Tibial artery (tissue), 4 donors: ENCODE results near the gene FOXJ3.

Experiments used
- DNase-seq, 2 donors: peaks; one replicate each; pipeline ENCODE4 v3.0.0-alpha.2; 2019
- H3K27ac ChIP-seq, 2 donors: fragments of 200-600 bp; sonication (generic) in 1 of 2; 1 replicate in 1 of 2; 2 replicates in 1 of 2; pipeline ENCODE4 v1.5.1; 2018 to 2019; ENCODE audit warnings: mild to moderate bottlenecking in 1 of 2
- H3K27me3 ChIP-seq, 2 donors: fragments of 200-600 bp; sonication (generic) in 1 of 2; one replicate each; pipeline versions ENCODE4 v1.5.1 to v1.6.0; 2016 to 2019
- H3K36me3 ChIP-seq, 3 donors: fragments of 200-600 bp; sonication (generic) in 2 of 3; one replicate each; pipeline ENCODE4 v1.5.1; 2016 to 2019; ENCODE audit warnings: mild to moderate bottlenecking in 2 of 3
- H3K4me1 ChIP-seq, 4 donors: fragments of 200-600 bp; sonication (generic) in 2 of 4; 1 replicate in 3 of 4; 2 replicates in 1 of 4; pipeline ENCODE4 v1.5.1; 2016 to 2019
- H3K4me3 ChIP-seq, 2 donors: fragments of 200-600 bp; sonication (generic) in 1 of 2; 1 replicate in 1 of 2; 2 replicates in 1 of 2; pipeline ENCODE4 v1.5.1; 2018 to 2019; ENCODE audit warnings: mild to moderate bottlenecking in 2 of 2
- H3K9me3 ChIP-seq, 3 donors: fragments of 200-600 bp; sonication (generic) in 1 of 3; one replicate each; pipeline ENCODE4 v1.5.1; 2016 to 2019
- intact Hi-C: fragments of 100-400 bp; cut with DNase I; formaldehyde crosslinking; loops from one replicate; pipeline ENCODE4 v1.15.0; 2023; ENCODE audit warnings: low total_unique reads
- TF ChIP-seq, protein P1 (sequence below), 2 experiments: fragments of 200-600 bp in 1 of 2; fragments of 450-650 bp in 1 of 2; IDR thresholded peaks; one replicate each; pipeline ENCODE4 v1.5.1; 2017 to 2019; ENCODE audit warnings: antibody characterized with exemption in 2 of 2, mild to moderate bottlenecking in 1 of 2, moderate library complexity in 1 of 2

FOXJ3 gene

DNA sequence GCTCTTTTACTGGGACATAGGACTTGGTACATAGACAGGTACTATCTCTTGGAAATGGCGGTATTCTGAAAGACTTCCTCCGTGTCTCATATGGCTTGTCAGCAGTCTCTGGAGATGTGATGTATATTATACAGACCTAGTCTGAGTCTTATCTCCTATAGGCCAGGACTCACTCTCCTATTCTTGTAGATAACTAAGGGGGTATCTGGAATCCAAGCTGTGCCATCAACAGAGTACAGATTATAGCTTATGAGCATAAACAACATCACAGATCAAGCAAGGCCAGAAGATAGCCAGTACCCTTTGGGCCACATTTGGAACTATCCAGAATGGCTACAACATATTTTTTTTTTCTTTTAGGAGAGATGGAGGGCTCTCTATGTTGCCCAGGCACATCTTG is 29.5 kb upstream of the FOXJ3 start:
- H3K9me3 ChIP-seq = no peaks in the 10 kb centered on the region
- H3K27ac ChIP-seq = no peak overlapping the region
- peaks cover 0 to 7% of the 10 kb centered on the region in 2 donors for H3K27me3 ChIP-seq
- H3K4me3 ChIP-seq = no peak overlapping the region
- H3K36me3 ChIP-seq = no peaks in the 10 kb centered on the region
- H3K4me1 ChIP-seq = no peaks in the 10 kb centered on the region
- intact Hi-C loops = no loop called here
- no peak for DNase-seq
- TF ChIP-seq, protein P1, sequence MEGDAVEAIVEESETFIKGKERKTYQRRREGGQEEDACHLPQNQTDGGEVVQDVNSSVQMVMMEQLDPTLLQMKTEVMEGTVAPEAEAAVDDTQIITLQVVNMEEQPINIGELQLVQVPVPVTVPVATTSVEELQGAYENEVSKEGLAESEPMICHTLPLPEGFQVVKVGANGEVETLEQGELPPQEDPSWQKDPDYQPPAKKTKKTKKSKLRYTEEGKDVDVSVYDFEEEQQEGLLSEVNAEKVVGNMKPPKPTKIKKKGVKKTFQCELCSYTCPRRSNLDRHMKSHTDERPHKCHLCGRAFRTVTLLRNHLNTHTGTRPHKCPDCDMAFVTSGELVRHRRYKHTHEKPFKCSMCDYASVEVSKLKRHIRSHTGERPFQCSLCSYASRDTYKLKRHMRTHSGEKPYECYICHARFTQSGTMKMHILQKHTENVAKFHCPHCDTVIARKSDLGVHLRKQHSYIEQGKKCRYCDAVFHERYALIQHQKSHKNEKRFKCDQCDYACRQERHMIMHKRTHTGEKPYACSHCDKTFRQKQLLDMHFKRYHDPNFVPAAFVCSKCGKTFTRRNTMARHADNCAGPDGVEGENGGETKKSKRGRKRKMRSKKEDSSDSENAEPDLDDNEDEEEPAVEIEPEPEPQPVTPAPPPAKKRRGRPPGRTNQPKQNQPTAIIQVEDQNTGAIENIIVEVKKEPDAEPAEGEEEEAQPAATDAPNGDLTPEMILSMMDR (IDR thresholded peaks at IDR 0.05) = no peak

DNA sequence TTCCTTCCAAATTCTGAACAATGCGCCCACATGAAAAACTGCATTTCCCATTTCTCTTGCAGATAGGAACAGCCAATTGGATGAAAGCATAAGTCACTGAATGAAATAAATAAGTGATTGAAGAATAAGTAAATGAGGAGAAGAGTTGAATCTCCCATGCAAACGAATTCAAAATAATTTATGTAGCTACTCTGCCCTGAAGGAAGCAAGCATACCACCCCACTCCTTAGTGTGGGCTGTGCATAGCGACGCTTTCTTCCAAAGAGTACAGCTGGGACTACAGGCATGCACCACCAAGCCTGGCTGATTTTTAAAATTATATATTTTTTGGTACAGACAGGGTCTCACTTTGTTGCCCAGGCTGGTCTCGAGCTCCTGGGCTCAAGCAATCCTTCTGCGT is 29.1 kb upstream of the FOXJ3 start:
- TF ChIP-seq, protein P1 (IDR thresholded peaks at IDR 0.05) = no peak
- H3K4me1 ChIP-seq = no peaks in the 10 kb centered on the region
- intact Hi-C loops = no loop called here
- H3K36me3 ChIP-seq = no peaks in the 10 kb centered on the region
- H3K9me3 ChIP-seq = no peaks in the 10 kb centered on the region
- H3K27me3 ChIP-seq = peaks cover 0 to 7% of the 10 kb centered on the region in 2 donors
- no peak overlapping the region for H3K4me3 ChIP-seq
- no peak for DNase-seq
- no peak overlapping the region for H3K27ac ChIP-seq

DNA sequence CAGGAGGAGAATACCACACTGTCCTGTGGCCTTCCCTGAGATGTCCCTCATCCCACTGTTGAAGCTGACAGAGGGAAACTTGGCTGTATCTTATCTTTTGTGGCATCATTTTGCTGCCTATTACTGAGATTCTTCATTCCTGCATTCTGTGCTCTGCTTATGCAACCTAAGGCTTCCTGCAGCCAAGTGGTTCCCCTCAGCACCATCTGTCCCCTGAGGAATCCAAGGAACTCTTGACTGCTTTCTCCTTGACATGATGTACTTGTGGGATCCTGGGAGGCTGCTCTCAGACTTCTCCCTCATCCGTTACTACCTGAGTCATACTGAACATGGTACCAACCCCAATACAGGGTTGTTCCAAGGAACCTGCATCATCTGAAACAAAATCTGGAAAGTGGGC is 24.4 kb upstream of the FOXJ3 start:
- no peaks in the 10 kb centered on the region for H3K27me3 ChIP-seq
- no peaks in the 10 kb centered on the region for H3K9me3 ChIP-seq
- H3K4me3 ChIP-seq = no peak overlapping the region
- no peak overlapping the region for H3K27ac ChIP-seq
- TF ChIP-seq, protein P1 (IDR thresholded peaks at IDR 0.05) = no peak
- intact Hi-C loops = no loop called here
- DNase-seq = no peak
- H3K36me3 ChIP-seq = no peaks in the 10 kb centered on the region
- no peaks in the 10 kb centered on the region for H3K4me1 ChIP-seq

DNA sequence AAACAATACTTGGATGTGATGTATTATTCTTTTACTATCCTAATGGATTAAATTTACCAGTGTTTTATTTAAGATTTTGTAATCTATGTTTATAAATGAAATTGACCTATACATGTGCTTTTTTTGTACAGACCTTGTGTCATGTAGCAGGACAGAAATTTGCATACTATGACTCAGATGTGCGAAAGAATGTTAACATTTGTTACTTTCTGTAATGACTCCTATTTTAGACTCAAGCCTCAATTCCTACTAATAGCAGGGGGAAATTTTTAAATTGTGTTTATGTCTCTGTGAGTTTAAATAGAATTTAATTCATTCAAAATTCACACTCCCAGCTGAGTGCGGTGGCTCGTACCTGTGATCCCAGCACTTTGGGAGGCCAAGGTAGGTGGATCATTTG is 23.8 kb upstream of the FOXJ3 start:
- intact Hi-C loops = no loop called here
- peaks cover 0 to 4% of the 10 kb centered on the region in 2 donors for H3K27me3 ChIP-seq
- no peak overlapping the region for H3K4me3 ChIP-seq
- no peak overlapping the region for H3K27ac ChIP-seq
- no peaks in the 10 kb centered on the region for H3K4me1 ChIP-seq
- TF ChIP-seq, protein P1 (IDR thresholded peaks at IDR 0.05) = no peak
- no peaks in the 10 kb centered on the region for H3K9me3 ChIP-seq
- H3K36me3 ChIP-seq = no peaks in the 10 kb centered on the region
- DNase-seq = no peak

DNA sequence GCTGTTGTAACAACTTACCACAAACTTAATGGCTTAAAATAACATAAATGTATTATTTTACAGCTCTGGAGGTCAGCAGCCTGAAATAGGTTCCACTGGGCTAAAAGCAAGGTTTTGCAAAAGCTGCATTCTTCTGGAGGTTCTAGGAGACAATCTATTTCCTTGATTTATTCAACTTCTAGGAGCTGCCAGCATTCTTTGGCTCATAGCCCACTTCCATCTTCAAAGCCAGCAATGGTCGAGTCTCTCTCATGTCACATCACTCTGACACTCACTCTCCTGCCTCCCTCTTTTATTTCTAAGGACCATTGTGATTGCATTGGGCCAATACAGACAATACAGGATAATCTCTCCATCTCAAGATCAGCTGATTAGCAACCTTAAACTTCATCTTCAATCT is 15.1 kb upstream of the FOXJ3 start:
- no peak overlapping the region for H3K27ac ChIP-seq
- no peaks in the 10 kb centered on the region for H3K9me3 ChIP-seq
- H3K27me3 ChIP-seq = peaks cover 0 to 18% of the 10 kb centered on the region in 2 donors
- TF ChIP-seq, protein P1 (IDR thresholded peaks at IDR 0.05) = no peak
- intact Hi-C loops = no loop called here
- H3K36me3 ChIP-seq = no peaks in the 10 kb centered on the region
- H3K4me1 ChIP-seq = no peaks in the 10 kb centered on the region
- no peak for DNase-seq
- no peak overlapping the region for H3K4me3 ChIP-seq

DNA sequence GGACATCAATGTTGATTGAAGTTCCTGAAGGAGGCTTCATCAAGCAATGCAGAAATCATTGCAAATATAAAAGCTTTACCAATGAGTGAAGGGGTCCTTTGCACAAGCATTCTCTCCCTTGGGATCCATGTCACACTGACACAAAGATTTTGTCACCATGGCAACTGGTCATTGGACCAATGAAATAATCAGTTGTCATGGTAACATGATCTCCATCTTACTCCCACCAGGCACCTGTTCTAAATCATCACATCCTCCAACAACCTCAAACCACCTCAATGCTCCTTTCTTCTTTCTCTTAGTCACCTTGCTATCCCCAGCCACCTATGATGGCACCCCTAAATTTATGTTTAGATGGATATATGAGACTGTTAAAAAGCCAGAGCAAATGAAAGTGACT is 13.5 kb upstream of the FOXJ3 start:
- TF ChIP-seq, protein P1 (IDR thresholded peaks at IDR 0.05) = no peak
- DNase-seq = no peak
- Histone ChIP-seq H3K36me3 (no peaks in the 10 kb centered on the region), H3K27ac (no peak overlapping the region), H3K4me3 (no peak overlapping the region), H3K9me3 (no peaks in the 10 kb centered on the region), H3K4me1 (no peaks in the 10 kb centered on the region), H3K27me3 (peaks cover 0 to 17% of the 10 kb centered on the region in 2 donors)
- intact Hi-C loops = no loop called here
